NCI-H2107 treated with DMSO at 0.1 percent for 48 hours (cell line): Measurements from ENCODE around the gene PLAC1.

ENCODE experiments used
- DNase-seq: peaks from one replicate; lab custom pipeline; 2025; ENCODE audit not compliant: unreplicated experiment; lab: John Stamatoyannopoulos, UW

PLAC1 gene

DNA sequence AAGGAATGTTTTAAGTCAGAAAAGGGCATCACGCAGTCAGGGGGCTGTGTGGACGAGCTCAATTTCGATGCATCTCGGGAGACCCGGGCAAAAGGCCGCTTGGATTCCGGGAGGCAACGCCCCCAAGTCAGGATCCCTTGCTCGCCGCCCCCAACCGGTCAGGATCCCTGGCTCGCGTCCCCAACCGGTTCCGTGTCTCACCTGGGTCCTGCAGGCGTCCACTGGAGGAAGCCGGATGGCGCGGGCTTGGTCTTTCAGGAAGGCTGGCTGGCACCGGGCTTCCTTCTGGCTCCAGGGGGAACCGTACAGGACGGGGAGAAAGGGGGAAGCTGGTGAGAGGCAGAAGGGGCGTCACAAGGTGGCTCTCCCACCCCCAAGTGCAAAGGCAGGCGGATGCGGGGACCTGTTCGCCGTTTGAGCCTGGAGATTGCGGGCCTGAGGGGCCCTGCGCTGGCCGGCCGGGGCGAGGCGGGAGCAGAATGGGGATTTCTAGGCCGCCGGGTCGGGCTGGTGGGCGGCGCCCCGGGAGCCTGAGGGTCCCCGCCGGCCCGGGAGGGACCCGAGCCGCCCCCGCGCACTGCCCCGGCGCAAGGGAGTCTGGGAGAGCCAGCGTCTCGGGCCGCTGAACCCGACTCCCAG, 113.6 kb downstream of the PLAC1 start:
- no peak for DNase-seq

DNA sequence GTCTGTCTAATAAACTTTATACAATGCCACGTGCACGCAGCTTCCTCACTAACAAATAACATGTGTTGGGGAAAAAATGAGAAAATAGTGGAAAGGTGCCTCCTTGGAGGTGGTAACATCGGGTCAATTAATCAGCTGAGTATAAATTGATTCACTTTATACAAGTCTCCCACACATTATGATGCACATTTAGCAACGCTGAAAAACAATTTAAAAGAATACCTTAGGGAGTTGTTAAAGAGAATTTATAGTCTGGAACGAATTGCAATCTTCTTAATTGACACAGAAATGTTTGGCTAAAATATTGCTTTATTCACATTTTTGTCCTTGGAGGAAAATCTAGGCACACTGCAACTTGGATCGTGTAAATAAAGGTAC, 114.1 kb downstream of the PLAC1 start:
- no peak for DNase-seq

DNA sequence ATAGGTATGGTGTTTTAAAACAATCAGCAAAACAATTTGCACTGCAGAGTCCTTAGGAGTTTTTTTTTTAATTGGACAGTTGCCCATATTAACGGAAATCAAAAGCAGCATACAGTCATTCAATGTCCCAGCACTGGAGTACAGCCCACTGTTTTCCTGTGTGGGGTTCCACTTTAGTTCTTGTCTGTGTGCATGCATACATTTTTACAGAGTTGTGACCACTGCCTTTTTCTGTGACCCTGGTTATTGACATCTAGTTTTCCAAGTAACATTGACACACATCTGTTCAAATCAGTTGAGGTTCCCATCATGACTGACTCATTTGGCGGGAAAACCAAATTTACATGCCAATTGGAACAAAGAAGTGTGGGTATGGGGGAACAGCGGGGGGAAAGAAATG, 115.0 kb downstream of the PLAC1 start:
- DNase-seq = no peak

DNA sequence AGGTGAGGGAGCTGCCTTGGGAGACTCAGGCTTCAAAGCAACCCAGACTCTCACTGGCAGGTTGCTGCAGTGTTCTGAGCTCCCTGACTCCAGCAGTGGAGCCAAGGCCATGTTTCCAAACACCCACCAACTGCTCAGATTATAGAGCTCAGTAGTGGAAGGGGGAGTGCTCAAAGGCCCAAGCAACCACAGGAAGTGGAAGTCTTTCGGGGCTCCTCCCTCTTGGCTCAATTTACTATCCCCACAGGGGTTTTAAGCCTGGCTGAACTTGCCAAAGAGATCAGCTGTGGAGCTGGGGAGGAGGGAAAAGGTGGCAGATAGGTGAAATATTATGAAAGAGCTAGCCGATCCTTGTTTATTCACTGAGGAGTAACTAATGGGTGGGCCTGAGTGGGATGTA, 115.8 kb downstream of the PLAC1 start:
- peak; percentile 78 for DNase-seq

DNA sequence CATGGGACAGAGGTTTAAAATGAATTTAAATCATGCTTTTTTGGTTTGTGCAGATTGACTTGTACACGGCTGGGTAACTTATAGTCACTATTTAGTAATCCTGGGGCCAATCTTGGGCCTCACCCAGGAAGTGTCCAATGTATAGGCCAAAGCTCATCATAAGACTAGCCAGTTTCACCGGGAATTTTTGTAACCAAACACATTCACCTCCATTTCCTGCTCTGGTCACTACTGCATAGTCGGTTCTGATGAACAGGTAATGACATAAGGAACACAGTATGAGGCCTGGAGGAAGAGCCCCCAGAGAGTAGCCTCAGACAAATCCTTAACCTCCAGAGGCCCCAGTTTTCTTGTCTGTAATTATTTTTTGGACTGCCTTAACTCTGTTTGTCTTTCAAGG, 116.4 kb downstream of the PLAC1 start:
- DNase-seq = no peak

DNA sequence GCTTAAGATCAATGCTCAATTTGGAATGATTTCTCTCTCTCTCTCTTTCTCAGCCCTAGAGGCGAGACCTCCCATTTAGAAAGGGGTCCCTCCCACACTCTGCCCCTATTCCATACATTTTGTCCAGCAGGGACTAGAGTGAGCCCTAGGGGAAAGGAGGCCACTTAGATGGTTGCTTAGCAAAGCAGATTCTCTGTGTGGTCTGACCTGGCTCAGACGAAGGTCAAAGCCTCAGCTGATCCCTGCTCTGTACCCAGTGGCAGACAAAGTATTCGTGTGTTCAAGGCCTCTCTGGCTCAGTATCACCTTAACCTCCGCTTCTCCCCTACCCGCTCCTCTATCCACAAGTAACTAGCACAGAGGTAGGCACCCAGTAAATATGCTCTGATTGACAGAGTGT, 120.0 kb downstream of the PLAC1 start:
- no peak for DNase-seq

DNA sequence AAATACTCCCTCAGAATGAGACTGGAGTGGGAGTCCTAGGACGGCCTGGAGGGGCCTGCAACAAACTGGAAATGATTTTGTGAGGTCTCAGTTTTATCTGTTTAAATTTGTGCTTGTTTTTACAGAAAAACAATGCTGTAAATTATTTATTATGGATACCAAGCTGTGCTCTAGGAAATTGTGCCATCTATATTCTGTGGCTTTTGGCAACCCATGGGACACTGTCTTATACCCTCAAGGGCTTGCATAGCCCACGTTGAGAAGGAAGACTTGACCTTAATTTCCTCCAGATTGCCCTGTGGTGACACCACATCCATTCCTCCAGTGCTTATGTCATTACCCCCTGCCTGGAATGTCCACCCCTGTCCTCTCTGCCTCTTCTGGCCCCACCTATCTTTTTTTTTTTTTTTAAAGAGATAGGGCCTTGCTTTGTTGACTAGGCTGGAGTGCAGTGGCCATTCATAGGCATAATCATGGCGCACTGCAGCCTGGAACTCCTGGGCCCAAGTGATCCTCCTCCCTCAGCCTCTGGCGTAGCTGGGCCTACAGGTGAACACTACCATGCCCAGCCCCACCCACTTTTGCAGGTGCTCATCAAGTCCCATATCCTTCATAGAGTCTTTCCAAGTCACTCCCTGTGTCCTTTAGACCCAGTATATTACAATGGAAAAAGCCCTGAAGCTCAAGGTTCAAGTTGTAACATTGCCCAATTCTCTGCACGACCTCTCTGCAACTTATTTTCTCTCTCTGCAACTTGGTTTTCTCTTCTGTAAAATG, 120.9 kb downstream of the PLAC1 start:
- DNase-seq = no peak

DNA sequence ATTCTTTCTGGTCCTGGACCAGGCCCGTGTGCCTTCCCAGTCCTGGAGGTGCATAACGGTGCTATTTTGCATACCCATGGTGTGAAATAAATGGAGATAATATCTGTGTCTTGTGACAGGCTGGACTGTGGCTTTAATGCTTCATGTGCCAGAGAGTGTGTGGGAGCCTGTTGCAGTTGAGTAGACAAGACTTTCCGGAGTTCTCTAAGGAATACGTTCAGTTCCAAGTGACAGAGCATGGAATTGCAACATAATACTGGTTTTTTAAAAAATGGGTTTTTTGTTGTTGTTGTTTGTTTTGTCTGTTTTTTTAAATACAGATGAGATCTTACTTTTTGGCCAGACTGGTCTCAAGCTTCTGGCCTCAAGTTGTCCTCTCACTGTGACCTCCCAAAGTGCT, 124.3 kb downstream of the PLAC1 start:
- DNase-seq = no peak

DNA sequence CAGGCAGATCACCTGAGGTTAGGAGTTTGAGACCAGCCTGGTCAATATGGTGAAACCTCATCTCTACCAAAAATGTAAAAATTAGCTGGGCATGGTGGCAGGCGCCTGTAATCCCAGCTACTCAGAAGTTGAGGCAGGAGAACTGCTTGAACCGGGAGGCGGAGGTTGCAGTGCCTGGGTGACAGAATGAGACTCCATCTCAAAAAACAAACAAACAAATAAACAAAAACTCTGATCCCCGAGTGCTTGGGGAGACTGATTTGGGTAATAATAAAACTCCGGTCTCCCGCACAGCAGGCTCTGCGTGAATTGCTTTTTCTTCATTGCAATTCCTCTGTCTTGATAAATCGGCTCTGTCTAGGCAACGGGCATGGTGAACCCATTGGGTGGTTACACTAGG, 124.9 kb downstream of the PLAC1 start:
- no peak for DNase-seq

DNA sequence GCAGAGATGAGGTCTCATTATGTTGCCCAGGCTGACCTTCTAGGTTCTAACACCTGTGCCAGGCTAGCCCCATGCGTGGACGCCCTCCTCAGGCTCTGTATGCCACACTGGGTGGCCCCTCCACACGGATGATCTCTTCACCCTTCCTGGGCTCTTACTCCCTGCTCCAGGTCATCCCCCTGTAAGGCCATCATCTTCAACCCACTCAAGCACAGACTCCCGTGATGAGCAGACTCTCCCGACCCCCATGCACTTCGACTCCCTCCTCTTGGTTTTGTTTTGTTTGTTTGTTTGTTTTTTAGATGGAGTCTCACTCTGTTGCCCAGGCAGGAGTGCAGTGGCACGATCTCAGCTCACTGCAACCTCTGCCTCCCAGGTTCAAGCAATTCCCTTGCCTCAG, 127.4 kb downstream of the PLAC1 start:
- no peak for DNase-seq

DNA sequence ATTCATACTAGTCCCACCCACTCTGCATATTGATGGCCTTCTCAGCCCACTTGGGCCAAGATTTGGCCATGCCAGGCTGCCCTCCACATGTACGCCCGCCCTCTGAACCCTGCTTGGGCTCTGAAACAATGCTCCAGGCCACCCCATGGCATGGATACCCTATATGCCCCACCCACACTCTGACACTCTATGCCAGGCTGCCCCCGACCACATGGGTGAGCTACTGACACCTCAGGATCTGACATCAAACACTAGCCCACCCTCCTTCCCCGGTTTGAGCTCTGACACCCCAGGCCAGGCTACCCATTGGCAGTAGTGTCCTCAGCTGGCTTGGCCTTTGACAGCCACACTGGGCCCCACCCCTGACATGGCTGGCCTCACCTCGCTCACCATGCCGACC, 128.8 kb downstream of the PLAC1 start:
- no peak for DNase-seq

DNA sequence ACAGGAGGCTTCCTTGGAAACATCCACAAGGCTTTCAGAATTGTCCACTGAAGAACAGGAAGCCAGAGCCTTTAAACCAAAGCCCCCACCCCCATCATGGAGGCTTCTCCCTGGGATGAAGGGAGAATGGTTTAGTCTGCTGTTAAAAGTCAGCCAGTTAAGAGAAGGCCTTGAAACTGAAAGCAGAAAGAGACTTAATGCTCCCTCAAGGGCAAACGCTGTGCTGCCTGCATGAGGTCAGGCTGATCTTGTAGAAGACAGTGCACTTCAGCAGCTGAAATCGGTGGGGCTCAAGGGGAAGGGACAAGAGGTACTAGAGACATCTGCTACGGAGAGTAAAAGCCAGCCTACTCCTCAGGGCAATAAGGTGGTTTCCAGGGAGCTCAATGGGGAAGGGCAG, 129.3 kb downstream of the PLAC1 start:
- no peak for DNase-seq

DNA sequence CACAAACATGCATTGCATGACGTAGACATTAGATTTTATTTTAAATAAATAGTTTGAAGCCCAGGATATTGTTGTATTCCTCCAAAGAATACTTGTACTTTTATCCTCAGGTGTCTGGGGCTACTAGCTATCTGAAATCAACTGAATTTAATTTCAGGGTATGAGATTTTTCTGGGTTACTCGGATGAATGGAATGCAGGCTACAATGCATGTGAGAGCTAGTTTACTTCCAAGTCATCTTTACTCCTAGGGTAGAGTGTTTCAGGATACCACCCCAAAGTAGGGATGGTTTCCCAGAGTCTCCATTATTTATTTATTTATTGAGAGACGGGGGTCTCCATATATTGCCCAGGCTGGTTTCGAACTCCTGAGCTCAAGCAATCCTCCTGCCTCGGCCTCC, 131.9 kb downstream of the PLAC1 start:
- no peak for DNase-seq

DNA sequence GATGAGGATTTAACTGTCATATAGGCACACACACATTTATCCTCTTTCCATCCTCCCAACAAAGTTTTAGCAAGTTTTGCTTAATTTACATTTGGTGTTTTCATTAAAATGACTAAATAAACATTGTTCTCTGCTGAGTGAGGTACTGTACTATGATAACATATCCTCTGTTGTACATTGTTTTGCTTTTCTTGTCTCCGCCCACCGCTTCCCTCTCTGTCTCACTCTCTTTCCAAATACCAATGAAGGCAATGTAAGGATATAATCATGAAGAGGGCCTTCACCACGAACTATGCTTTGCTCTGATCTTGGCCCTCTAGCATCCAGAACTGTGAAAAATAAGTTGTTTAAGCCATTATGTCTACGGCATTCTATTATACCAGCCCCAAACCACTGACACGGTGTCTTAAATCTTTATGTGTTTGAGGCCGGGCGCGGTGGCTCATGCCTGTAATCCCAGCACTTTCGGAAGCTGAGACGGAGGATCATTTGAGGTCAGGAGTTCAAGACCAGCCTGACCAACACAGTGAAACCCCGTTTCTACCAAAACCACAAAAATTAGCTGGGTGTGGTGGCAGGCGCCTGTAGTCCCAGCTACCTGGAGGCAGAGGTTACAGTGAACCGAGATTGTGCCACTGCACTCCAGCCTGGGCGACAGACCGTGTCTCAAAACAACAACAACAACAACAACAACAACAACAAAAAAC, 133.0 kb downstream of the PLAC1 start:
- no peak for DNase-seq

DNA sequence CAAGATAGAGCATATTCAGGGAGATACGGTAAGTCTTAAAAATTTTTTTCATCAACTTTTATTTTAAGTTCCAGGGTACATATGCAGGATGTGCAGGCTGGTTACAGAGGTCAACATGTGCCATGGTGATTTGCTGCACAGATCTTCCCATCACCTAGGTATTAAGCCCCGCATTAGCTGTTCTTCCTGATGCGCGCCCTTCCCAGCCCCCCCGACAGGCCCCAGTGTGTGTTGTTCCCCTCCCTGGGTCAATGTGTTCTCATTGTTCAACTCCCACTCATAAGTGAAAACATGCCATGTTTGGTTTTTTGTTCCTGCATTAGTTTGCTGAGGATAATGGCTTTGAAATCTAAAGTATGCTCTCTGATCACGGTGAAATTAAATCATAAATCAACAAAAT, 134.1 kb downstream of the PLAC1 start:
- DNase-seq = no peak

DNA sequence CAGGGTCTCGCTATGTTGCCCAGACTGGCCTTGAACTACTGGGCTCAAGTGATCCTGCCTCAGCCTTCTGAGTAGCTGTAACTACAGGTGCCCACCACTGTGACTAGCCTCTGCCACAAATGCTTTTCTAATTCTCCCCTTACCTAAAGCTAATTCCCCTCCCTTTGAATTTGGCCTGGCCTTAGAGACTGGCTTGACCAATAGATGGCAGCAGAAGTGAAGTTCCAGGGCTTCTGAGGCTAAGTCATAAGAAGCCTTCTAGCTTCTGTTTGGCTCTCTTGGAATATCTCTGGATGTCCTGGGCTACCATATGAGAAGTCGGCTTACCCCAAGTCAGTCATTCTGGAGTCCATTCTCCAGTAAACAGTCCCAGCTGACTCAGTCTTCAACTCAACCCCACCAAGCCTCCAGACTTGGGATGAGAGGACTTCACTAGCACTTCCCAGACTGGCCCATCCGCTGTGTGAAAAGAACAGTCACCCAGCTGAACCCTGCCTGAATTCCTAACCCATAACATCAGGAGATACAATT, 137.3 kb downstream of the PLAC1 start:
- peak; percentile 43 for DNase-seq
